T-cell (primary cell): ENCODE measurements around the gene ADK. TPM values are rescaled to one million over a fixed set of nuclear protein-coding genes. Genes with fewer than 3 reads are reported as not detected.

ENCODE experiments used
- ATAC-seq, 4 experiments: fragments of 200-7000 bp in 3 of 4; fragments of 150-1000 bp in 1 of 4; cut with Tn5 transposase; replicated peaks in 1 of 4; 1 replicate in 3 of 4; 2 replicates in 1 of 4; pipeline ENCODE4 v1.10.0; 2021; ENCODE audit warnings: moderate library complexity in 3 of 4, mild to moderate bottlenecking in 2 of 4, moderate number of reproducible peaks in 1 of 4
- CTCF ChIA-PET, 2 donors: fragments of 300-600 bp; sonication (Branson Sonifier 250); formaldehyde crosslinking; loops; one replicate each; lab custom pipeline; 2022; ENCODE audit warnings: antibody characterized with exemption in 2 of 2; lab: Charles Lee
- POLR2A ChIA-PET, 2 donors: fragments of 300-600 bp; sonication (Branson Sonifier 250); formaldehyde crosslinking; loops; one replicate each; lab custom pipeline; 2022; ENCODE audit warnings: antibody characterized with exemption in 2 of 2; lab: Charles Lee
- DNase-seq, 35 experiments: peaks; one replicate each; pipeline versions ENCODE4 v3.0.0 to v3.0.0-alpha.2; 2013 to 2023
- H3K27ac ChIP-seq: one replicate; pipeline ENCODE4 v1.5.1; 2013; ENCODE audit warnings: low read length
- H3K27me3 ChIP-seq, 2 experiments: replicated peaks in 1 of 2; 1 replicate in 1 of 2; 2 replicates in 1 of 2; pipeline versions ENCODE4 v1.6.1 to v1.7.0; 2013; ENCODE audit warnings: low read length in 1 of 2, mixed read lengths in 1 of 2; ENCODE audit not compliant: control insufficient read depth in 2 of 2, insufficient read depth in 2 of 2; ENCODE audit errors: extremely low read depth in 1 of 2
- H3K36me3 ChIP-seq, 2 donors: 1 replicate in 1 of 2; 2 replicates in 1 of 2; pipeline versions ENCODE4 v1.6.1 to v1.7.0; 2013; ENCODE audit warnings: low read length in 1 of 2; ENCODE audit not compliant: control insufficient read depth in 2 of 2, insufficient read depth in 1 of 2; ENCODE audit errors: extremely low read depth in 1 of 2
- H3K4me1 ChIP-seq, 2 experiments: 1 replicate in 1 of 2; 2 replicates in 1 of 2; pipeline versions ENCODE4 v1.6.1 to v1.7.0; 2013; ENCODE audit warnings: low read length in 2 of 2, mixed read lengths in 1 of 2; ENCODE audit not compliant: insufficient read depth in 2 of 2, control insufficient read depth in 1 of 2; ENCODE audit errors: extremely low read depth in 1 of 2
- H3K4me3 ChIP-seq, 2 donors: 1 replicate in 1 of 2; 2 replicates in 1 of 2; pipeline versions ENCODE4 v1.5.1 to v1.7.0; 2013; ENCODE audit warnings: mild to moderate bottlenecking in 2 of 2, low read length in 1 of 2, moderate library complexity in 1 of 2; ENCODE audit not compliant: control insufficient read depth in 1 of 2; ENCODE audit errors: extremely low read depth in 1 of 2
- H3K9me3 ChIP-seq: 2 replicates; pipeline ENCODE4 v1.7.0; 2013
- H3K27ac Mint-ChIP-seq, 2 donors: one replicate each; pipeline ENCODE4 v1.8.0; 2020 to 2021; ENCODE audit warnings: mild to moderate bottlenecking in 2 of 2, mixed read lengths in 2 of 2
- H3K27me3 Mint-ChIP-seq, 2 donors: one replicate each; pipeline ENCODE4 v1.8.0; 2021 to 2022; ENCODE audit warnings: mixed read lengths in 2 of 2
- H3K36me3 Mint-ChIP-seq: one replicate; pipeline ENCODE4 v1.8.0; 2021; ENCODE audit warnings: mixed read lengths
- H3K4me1 Mint-ChIP-seq, 3 donors: one replicate each; pipeline ENCODE4 v1.8.0; 2020 to 2022; ENCODE audit warnings: mixed read lengths in 3 of 3, mild to moderate bottlenecking in 1 of 3
- H3K4me3 Mint-ChIP-seq, 3 donors: one replicate each; pipeline ENCODE4 v1.8.0; 2020 to 2022; ENCODE audit warnings: mild to moderate bottlenecking in 3 of 3, mixed read lengths in 3 of 3, moderate library complexity in 3 of 3
- H3K9me3 Mint-ChIP-seq, 3 donors: one replicate each; pipeline ENCODE4 v1.8.0; 2020 to 2022; ENCODE audit warnings: mixed read lengths in 3 of 3
- WGBS: methylation state at CpG from one replicate; pipeline ENCODE4 v1.1.5; 2013; ENCODE audit warnings: missing lambda C conversion rate; ENCODE audit not compliant: insufficient coverage; 5-methylcytosine and 5-hydroxymethylcytosine counted together
- total RNA-seq, 35 experiments: library from RNA in 6 of 35; stranded (reverse) in 6 of 35; fragments of 120-200 nt in 1 of 35; gene quantifications; one replicate each; pipeline versions ENCODE4 v1.2.1 to v1.2.4 and lab custom pipeline; 2013 to 2026

The ADK gene
- total RNA-seq (10 to 100 TPM; 20.7 to 32.8 (median 23.6) TPM), total RNA-seq (lab: John Stamatoyannopoulos, UW) (20.7 to 72.4 (median 31.0) reads per million in 29 experiments)
- total RNA-seq (2013), result 33.7 TPM

DNA sequence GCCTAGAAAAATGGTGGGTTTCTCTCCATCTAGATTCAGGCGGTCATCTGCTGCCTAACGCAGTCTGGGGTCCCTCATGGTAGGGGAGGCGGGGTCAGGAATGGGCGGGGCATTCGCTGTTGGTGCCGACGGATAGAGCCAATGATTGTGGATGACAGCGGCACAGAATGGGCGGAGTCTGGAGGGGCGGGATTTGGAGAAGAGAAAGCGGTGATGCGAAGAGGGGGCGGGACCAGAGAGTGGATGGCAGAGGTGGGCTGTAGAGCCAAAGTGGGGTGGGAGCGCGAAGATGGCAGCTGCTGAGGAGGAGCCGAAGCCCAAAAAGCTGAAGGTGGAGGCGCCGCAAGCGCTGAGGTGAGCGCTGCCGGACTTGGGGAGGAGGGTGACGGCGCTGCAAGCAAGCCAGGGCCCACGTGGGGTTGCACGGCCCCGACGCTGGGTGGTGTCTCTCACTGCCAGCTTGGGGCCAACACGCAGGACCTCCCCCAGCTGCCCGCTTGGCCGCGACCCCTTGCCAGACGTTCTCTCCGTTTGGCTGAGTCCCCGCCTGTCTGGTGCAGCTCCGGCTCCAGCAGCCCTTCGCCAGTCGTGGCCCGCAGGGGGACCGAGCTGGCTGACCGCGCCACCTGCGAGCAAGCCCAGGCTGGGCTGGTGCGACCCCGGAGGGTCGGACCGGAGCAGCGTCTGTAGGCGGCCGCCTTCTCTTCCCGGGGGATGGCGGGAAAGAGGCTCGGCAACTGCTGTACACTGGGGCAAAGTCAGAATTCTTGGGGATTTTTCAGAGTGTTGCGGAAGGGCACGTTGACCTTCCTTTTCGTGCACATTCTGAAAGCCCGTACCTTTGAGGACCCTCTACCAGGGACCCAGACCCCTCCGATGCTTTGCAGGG lies at the start of gene ADK:
ADK (plus strand) TSS at position 232 of the 889 bp plus-strand sequence; CDS start at position 290, 58 bp downstream.
- H3K9me3 ChIP-seq, result no peaks in the 10 kb centered on the region
- Mint-ChIP-seq H3K9me3 (no peaks in the 10 kb centered on the region), H3K4me3 (no peak within 1 kb of the TSS), H3K4me1 (peaks cover 45 to 56% (median 55%) of the 10 kb centered on the region in 3 donors), H3K27me3 (no peaks in the 10 kb centered on the region), H3K27ac (peak within 1 kb of the TSS in 1 of 2 donors; percentile 82), H3K36me3 (peaks cover 9% of the 10 kb centered on the region)
- ChIA-PET CTCF (interaction anchor here (0.6 to 2.9 kb wide), 8 partner anchors 25 to 1085 kb away, joined by 3 to 9 read pairs (median 4); partner anchors contain the start of gene COMTD1 (in 1 of the 2)), POLR2A (interaction anchor here in 1 of 2 donors (0.7 to 1.4 kb wide), 6 partner anchors 25 to 675 kb away, joined by 3 to 8 read pairs (median 3); partner anchors contain the start of gene KAT6B)
- peaks cover 13 to 26% of the 10 kb centered on the region in 2 experiments for H3K4me1 ChIP-seq
- H3K27ac ChIP-seq, result peak within 1 kb of the TSS; percentile 88
- ATAC-seq (peak; percentile 93 to 98 (median 96)), DNase-seq (peak; percentile 98 to 100 (median 100))
- WGBS, result under 1% methylated on average over 54 of the region's 57 CpGs
- H3K4me3 ChIP-seq, result peak within 1 kb of the TSS; percentile 91 to 94
- no peaks in the 10 kb centered on the region for H3K27me3 ChIP-seq
- peaks cover 0 to 7% of the 10 kb centered on the region in 2 donors for H3K36me3 ChIP-seq

GRCh38 chr10:74103560-74104258 lies 47.3 kb upstream of the ADK start:
- DNase-seq, result peak in 1 of 35 experiments; percentile 24
- peaks cover 52% of the 10 kb centered on the region for H3K36me3 Mint-ChIP-seq
- peaks cover 0 to 3% (median 0%) of the 10 kb centered on the region in 3 donors for H3K4me1 Mint-ChIP-seq
- no peak overlapping the region for H3K27ac Mint-ChIP-seq
- no peak overlapping the region for H3K4me3 Mint-ChIP-seq
- Histone ChIP-seq H3K27me3 (no peaks in the 10 kb centered on the region), H3K27ac (no peak overlapping the region), H3K4me3 (no peak overlapping the region), H3K4me1 (no peaks in the 10 kb centered on the region), H3K9me3 (no peaks in the 10 kb centered on the region), H3K36me3 (peaks cover 0 to 70% of the 10 kb centered on the region in 2 donors)
- WGBS, result 93% methylated on average over 6 of the region's 11 CpGs
- no peaks in the 10 kb centered on the region for H3K9me3 Mint-ChIP-seq
- no peaks in the 10 kb centered on the region for H3K27me3 Mint-ChIP-seq
- ChIA-PET POLR2A (interaction anchor here (0.5 kb wide), 2 partner anchors 8 to 19 kb away, joined by 3 read pairs; no protein-coding TSS in a partner anchor), CTCF (interaction anchor here in 1 of 2 donors (2.2 kb wide), 1 partner anchor 218 kb away, joined by 7 read pairs; no protein-coding TSS in a partner anchor)
- ATAC-seq, result no peak

- peaks cover 0 to 70% of the 10 kb centered on the region in 2 donors for H3K36me3 ChIP-seq
- ChIA-PET CTCF (interaction anchor here in 1 of 2 donors (2.2 kb wide), 1 partner anchor 218 kb away, joined by 7 read pairs; no protein-coding TSS in a partner anchor), POLR2A (interaction anchor here in 1 of 2 donors (0.5 kb wide), 1 partner anchor 18 kb away, joined by 3 read pairs; no protein-coding TSS in a partner anchor)
- Mint-ChIP-seq H3K4me1 (no peaks in the 10 kb centered on the region), H3K9me3 (no peaks in the 10 kb centered on the region), H3K27me3 (no peaks in the 10 kb centered on the region), H3K27ac (no peak overlapping the region), H3K36me3 (peaks cover 48% of the 10 kb centered on the region), H3K4me3 (no peak overlapping the region)
- H3K27me3 ChIP-seq, result no peaks in the 10 kb centered on the region
- no peaks in the 10 kb centered on the region for H3K4me1 ChIP-seq
- ATAC-seq (no peak), DNase-seq (no peak)
- no peak overlapping the region for H3K27ac ChIP-seq
- no peaks in the 10 kb centered on the region for H3K9me3 ChIP-seq
- H3K4me3 ChIP-seq, result no peak overlapping the region
- 91% methylated on average over 4 of the region's 5 CpGs for WGBS
These were observed 46.5 kb upstream of the ADK start for GRCh38 chr10:74104480-74104879.

DNA sequence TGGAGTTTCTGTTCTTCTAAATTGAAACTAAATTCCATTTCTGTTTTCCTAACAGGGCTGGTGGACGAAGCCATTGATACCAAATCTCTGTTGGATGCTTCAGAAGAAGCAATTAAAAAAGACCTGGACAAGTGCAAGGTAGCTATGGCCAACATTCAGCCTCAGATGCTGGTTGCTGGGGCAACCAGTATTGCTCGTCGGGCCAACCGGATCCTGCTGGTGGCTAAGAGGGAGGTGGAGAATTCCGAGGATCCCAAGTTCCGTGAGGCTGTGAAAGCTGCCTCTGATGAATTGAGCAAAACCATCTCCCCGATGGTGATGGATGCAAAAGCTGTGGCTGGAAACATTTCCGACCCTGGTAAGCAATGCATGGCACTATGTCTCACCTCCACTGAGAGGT lies 46.0 kb upstream of the ADK start:
- ATAC-seq (no peak), DNase-seq (no peak)
- no peaks in the 10 kb centered on the region for H3K4me1 Mint-ChIP-seq
- H3K27ac ChIP-seq, result no peak overlapping the region
- H3K4me1 ChIP-seq, result no peaks in the 10 kb centered on the region
- CTCF ChIA-PET, result interaction anchor here in 1 of 2 donors (2.2 kb wide), 1 partner anchor 219 kb away, joined by 7 read pairs; no protein-coding TSS in a partner anchor
- no peaks in the 10 kb centered on the region for H3K9me3 Mint-ChIP-seq
- H3K27me3 ChIP-seq, result no peaks in the 10 kb centered on the region
- no peaks in the 10 kb centered on the region for H3K27me3 Mint-ChIP-seq
- H3K36me3 ChIP-seq, result peaks cover 0 to 70% of the 10 kb centered on the region in 2 donors
- H3K4me3 ChIP-seq, result no peak overlapping the region
- H3K27ac Mint-ChIP-seq, result peak overlapping the region in 1 of 2 donors; percentile 11
- 83% methylated on average over 2 of the region's 8 CpGs for WGBS
- peaks cover 51% of the 10 kb centered on the region for H3K36me3 Mint-ChIP-seq
- H3K4me3 Mint-ChIP-seq, result no peak overlapping the region
- POLR2A ChIA-PET, result no interaction called here
- no peaks in the 10 kb centered on the region for H3K9me3 ChIP-seq

GRCh38 chr10:74107391-74107790 lies 43.6 kb upstream of the ADK start:
- no peaks in the 10 kb centered on the region for H3K9me3 Mint-ChIP-seq
- POLR2A ChIA-PET, result no interaction called here
- Histone ChIP-seq H3K4me3 (no peak overlapping the region), H3K9me3 (no peaks in the 10 kb centered on the region), H3K36me3 (peaks cover 9 to 81% of the 10 kb centered on the region in 2 donors), H3K4me1 (no peaks in the 10 kb centered on the region), H3K27ac (no peak overlapping the region), H3K27me3 (no peaks in the 10 kb centered on the region)
- H3K27me3 Mint-ChIP-seq, result no peaks in the 10 kb centered on the region
- no peak for ATAC-seq
- DNase-seq, result no peak
- H3K4me1 Mint-ChIP-seq, result no peaks in the 10 kb centered on the region
- no peak overlapping the region for H3K4me3 Mint-ChIP-seq
- CTCF ChIA-PET, result interaction anchor here in 1 of 2 donors (0.8 to 1.4 kb wide), 2 partner anchors 26 to 106 kb away, joined by 3 read pairs; no protein-coding TSS in a partner anchor
- H3K27ac Mint-ChIP-seq, result peak overlapping the region; percentile 10 to 62
- WGBS, result 100% methylated on average over 3 of the region's 4 CpGs
- peaks cover 68% of the 10 kb centered on the region for H3K36me3 Mint-ChIP-seq

DNA sequence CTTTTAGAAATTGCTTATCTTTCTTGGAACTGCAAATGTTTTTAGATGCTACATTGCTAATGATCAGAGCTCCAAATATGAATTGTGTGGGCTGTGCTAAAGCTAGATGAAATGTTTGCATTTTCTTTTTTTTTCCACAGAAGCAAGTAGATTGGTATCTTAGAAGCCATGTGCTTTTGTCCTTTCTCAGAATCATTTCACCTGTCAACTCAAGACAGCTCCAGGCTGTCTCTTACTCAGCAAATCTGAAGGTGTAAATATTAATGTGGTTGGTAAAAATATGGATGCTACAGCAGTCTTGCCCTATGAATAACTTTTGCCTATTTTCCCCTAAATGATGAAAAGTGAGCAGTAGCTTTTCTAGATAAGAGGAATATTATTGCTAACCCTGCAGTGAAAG lies 41.6 kb upstream of the ADK start:
- H3K27me3 ChIP-seq, result no peaks in the 10 kb centered on the region
- DNase-seq (no peak), ATAC-seq (no peak)
- Mint-ChIP-seq H3K4me1 (no peaks in the 10 kb centered on the region), H3K27me3 (no peaks in the 10 kb centered on the region), H3K36me3 (peaks cover 76% of the 10 kb centered on the region), H3K9me3 (no peaks in the 10 kb centered on the region), H3K27ac (peak overlapping the region in 1 of 2 donors; percentile 35), H3K4me3 (no peak overlapping the region)
- H3K9me3 ChIP-seq, result no peaks in the 10 kb centered on the region
- ChIA-PET CTCF (interaction anchor here (0.6 to 1.1 kb wide), 5 partner anchors 10 to 83 kb away, joined by 3 to 7 read pairs (median 3); no protein-coding TSS in a partner anchor), POLR2A (no interaction called here)
- no peak overlapping the region for H3K27ac ChIP-seq
- H3K4me1 ChIP-seq, result no peaks in the 10 kb centered on the region
- peaks cover 12 to 93% of the 10 kb centered on the region in 2 donors for H3K36me3 ChIP-seq
- no peak overlapping the region for H3K4me3 ChIP-seq
